ENCODE data around the gene KNCN. TPM values are rescaled to one million over a fixed set of nuclear protein-coding genes. Genes with fewer than 3 reads are reported as not detected.

Gene KNCN
- total RNA-seq, 1 donor from 2014 or later: not detected

- no peaks in the 10 kb centered on the region for H3K9me3 ChIP-seq
- H3K4me1 ChIP-seq: no peaks in the 10 kb centered on the region
- H3K4me3 ChIP-seq: no peak overlapping the region
- TF ChIP-seq CTCF (IDR thresholded peaks at IDR 0.05): no peak
- intact Hi-C loops (cut with DNase I): no loop called here
- no peak for DNase-seq
- no peak for ATAC-seq
- peaks cover 11% of the 10 kb centered on the region for H3K27me3 ChIP-seq (ENCODE audit: low read depth)
- no peaks in the 10 kb centered on the region for H3K36me3 ChIP-seq
- no peak overlapping the region for H3K27ac ChIP-seq
Measured at GRCh38 chr1:46510998-46511365, 40.5 kb downstream of the KNCN start.

GRCh38 chr1:46510341-46510997, 41.0 kb downstream of the KNCN start:
- H3K4me3 ChIP-seq: no peak overlapping the region
- no peak for TF ChIP-seq CTCF (IDR thresholded peaks at IDR 0.05)
- H3K36me3 ChIP-seq: no peaks in the 10 kb centered on the region
- intact Hi-C loops (cut with DNase I): no loop called here
- H3K9me3 ChIP-seq: no peaks in the 10 kb centered on the region
- no peak for ATAC-seq
- H3K27me3 ChIP-seq (ENCODE audit: low read depth): peaks cover 11% of the 10 kb centered on the region
- H3K27ac ChIP-seq: no peak overlapping the region
- no peak for DNase-seq
- no peaks in the 10 kb centered on the region for H3K4me1 ChIP-seq

GRCh38 chr1:46508757-46509156, 42.7 kb downstream of the KNCN start:
- Histone ChIP-seq H3K27me3 (ENCODE audit: low read depth) (peaks cover 11% of the 10 kb centered on the region), H3K27ac (no peak overlapping the region), H3K4me3 (no peak overlapping the region), H3K9me3 (no peaks in the 10 kb centered on the region), H3K4me1 (no peaks in the 10 kb centered on the region), H3K36me3 (no peaks in the 10 kb centered on the region)
- DNase-seq: no peak
- intact Hi-C loops (cut with DNase I): no loop called here
- ATAC-seq: no peak
- TF ChIP-seq CTCF (IDR thresholded peaks at IDR 0.05): no peak

GRCh38 chr1:46506470-46507219, 44.8 kb downstream of the KNCN start:
- DNase-seq (no peak), ATAC-seq (no peak)
- intact Hi-C loops (cut with DNase I): no loop called here
- Histone ChIP-seq H3K4me1 (no peaks in the 10 kb centered on the region), H3K36me3 (no peaks in the 10 kb centered on the region), H3K4me3 (no peak overlapping the region), H3K9me3 (no peaks in the 10 kb centered on the region), H3K27ac (no peak overlapping the region), H3K27me3 (ENCODE audit: low read depth) (peaks cover 12% of the 10 kb centered on the region)
- no peak for TF ChIP-seq CTCF (IDR thresholded peaks at IDR 0.05)

- no peak for ATAC-seq
- H3K36me3 ChIP-seq: no peaks in the 10 kb centered on the region
- H3K27ac ChIP-seq: no peak overlapping the region
- H3K4me1 ChIP-seq: no peaks in the 10 kb centered on the region
- TF ChIP-seq CTCF (IDR thresholded peaks at IDR 0.05): no peak
- DNase-seq: no peak
- no peak overlapping the region for H3K4me3 ChIP-seq
- intact Hi-C loops (cut with DNase I): no loop called here
- peaks cover 15% of the 10 kb centered on the region for H3K27me3 ChIP-seq (ENCODE audit: low read depth)
- H3K9me3 ChIP-seq: no peaks in the 10 kb centered on the region
Measured at GRCh38 chr1:46503421-46503820, 48.0 kb downstream of the KNCN start.

Measured in lower lobe of right lung (tissue), 2 donors.